Body of pancreas (tissue), 4 donors: ENCODE data around the gene EEF2KMT. TPM values are rescaled to one million over a fixed set of nuclear protein-coding genes. Genes with fewer than 3 reads are reported as not detected.
"Not testable (repeated sequence)": the region's sequence is repeated elsewhere in the genome, so short reads cannot be mapped to it uniquely, and the experiment has no call there.

ENCODE experiments used
- ATAC-seq: fragments of 150-250 bp; one replicate; pipeline ENCODE4 v1.9.1; 2016
- DNase-seq, 4 donors: peaks; one replicate each; pipeline ENCODE4 v3.0.0-alpha.2; 2019
- H3K27ac ChIP-seq, 4 donors: fragments of 200-600 bp; sonication (generic); 1 replicate in 3 of 4; 2 replicates in 1 of 4; pipeline versions ENCODE4 v1.5.1 to v1.6.1; 2016 to 2019; ENCODE audit warnings: mild to moderate bottlenecking in 1 of 4, mixed read lengths in 1 of 4, moderate library complexity in 1 of 4
- H3K27me3 ChIP-seq, 2 donors: fragments of 200-600 bp; sonication (generic); one replicate each; pipeline ENCODE4 v1.6.0; 2016; ENCODE audit warnings: mild to moderate bottlenecking in 1 of 2
- H3K36me3 ChIP-seq, 2 donors: fragments of 200-600 bp; sonication (generic); replicated peaks in 1 of 2; 2 replicates each; pipeline ENCODE4 v1.5.1; 2016; ENCODE audit warnings: low read depth in 2 of 2; ENCODE audit not compliant: insufficient read depth in 1 of 2
- H3K4me1 ChIP-seq: fragments of 200-600 bp; sonication (generic); one replicate; pipeline ENCODE4 v1.6.0; 2016
- H3K4me3 ChIP-seq, 2 donors: fragments of 200-600 bp; sonication (generic); 1 replicate in 1 of 2; 2 replicates in 1 of 2; pipeline ENCODE4 v1.5.1; 2016 to 2019
- H3K9me3 ChIP-seq, 3 donors: fragments of 200-600 bp; sonication (generic); 1 replicate in 2 of 3; 2 replicates in 1 of 3; pipeline ENCODE4 v1.5.1; 2016
- POLR2A ChIP-seq, 3 donors: fragments of 450-650 bp; IDR thresholded peaks; one replicate each; pipeline ENCODE4 v1.6.1; 2016; ENCODE audit warnings: antibody characterized with exemption in 3 of 3, mild to moderate bottlenecking in 2 of 3
- whole genome bisulfite sequencing, 2 donors: methylation state at CpG; one replicate each; pipeline ENCODE4 v1.1.5; 2017; 5-methylcytosine and 5-hydroxymethylcytosine counted together
- intact Hi-C: fragments of 100-400 bp; cut with DNase I; formaldehyde crosslinking; loops from one replicate; pipeline ENCODE4 v1.15.1; 2023
- total RNA-seq, 2 donors: library from RNA; depleted of rRNA; stranded (reverse); fragments of >200 nt; gene quantifications; one replicate each; pipeline ENCODE4 v1.1.0, GENCODE V29; 2016
- TF ChIP-seq, protein P1 (sequence below), 7 experiments: fragments of 450-650 bp in 4 of 7; fragments of 200-600 bp in 3 of 7; sonication (generic) in 3 of 7; IDR thresholded peaks; one replicate each; pipeline ENCODE4 v1.5.1; 2016 to 2019; ENCODE audit warnings: antibody characterized with exemption in 7 of 7

EEF2KMT gene
- total RNA-seq, 2 donors from 2014 or later = 2.0 to 2.9 TPM

DNA sequence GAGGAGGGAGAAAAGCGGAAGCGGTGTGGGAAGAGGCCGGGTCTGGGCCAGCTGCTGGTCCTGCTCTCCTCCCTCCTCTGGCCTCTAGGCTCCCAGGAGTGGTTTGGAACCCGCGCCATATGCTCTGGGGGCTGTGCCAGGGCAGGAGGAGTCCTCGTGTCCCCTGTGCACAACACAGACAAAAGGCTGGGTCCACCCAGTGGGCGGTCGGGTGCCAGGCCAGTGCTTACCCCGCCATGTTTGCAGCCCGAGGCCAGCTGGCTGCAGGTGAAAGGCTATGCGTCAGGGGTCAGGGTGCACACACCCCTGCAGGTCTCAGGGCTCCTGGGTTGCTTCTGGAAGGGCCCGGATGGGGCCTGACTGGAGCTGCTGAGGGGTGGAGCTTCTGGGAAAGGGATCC, 17.1 kb downstream of the EEF2KMT start:
- H3K4me1 ChIP-seq, H3K9me3 ChIP-seq, intact Hi-C loops, H3K27me3 ChIP-seq, ATAC-seq, H3K4me3 ChIP-seq: not testable (repeated sequence)
- peak overlapping the region in 1 of 4 donors; percentile 25 for H3K27ac ChIP-seq
- DNase-seq = peak in 1 of 4 donors; percentile 87
- peaks cover 2 to 14% of the 10 kb centered on the region in 2 donors for H3K36me3 ChIP-seq
- WGBS, 2 donors = 79% methylated on average over 12 of the region's 12 CpGs; no CpG with 5 or more reads in 1 of the 2 donors

DNA sequence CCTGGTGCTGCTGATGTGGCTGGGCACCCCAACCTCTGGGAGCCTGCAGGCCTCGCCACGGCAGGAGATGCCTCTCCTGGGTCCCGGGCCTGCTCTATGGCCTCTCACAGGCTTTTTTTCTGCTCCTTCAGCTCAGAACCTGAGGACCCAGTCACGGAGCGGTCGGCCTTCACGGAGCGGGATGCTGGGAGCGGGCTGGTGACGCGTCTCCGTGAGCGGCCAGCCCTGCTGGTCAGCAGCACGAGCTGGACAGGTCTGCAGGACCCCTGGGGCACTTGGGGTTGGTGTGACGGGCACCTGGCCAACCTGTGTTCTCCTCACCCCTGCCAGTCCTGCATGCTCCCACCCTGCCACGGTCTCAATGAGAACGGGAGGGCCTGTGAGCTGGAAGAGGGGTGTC, 19.0 kb downstream of the EEF2KMT start:
- intact Hi-C loops = loop anchor here (10.0 kb wide), 1 partner anchor 104 kb away; no protein-coding TSS in a partner anchor
- 92 to 100% methylated on average over 1 to 17 of the region's 17 CpGs for WGBS, 2 donors
- H3K4me1 ChIP-seq = no peaks in the 10 kb centered on the region
- TF ChIP-seq POLR2A (IDR thresholded peaks at IDR 0.05) = no peak
- TF ChIP-seq, protein P1, sequence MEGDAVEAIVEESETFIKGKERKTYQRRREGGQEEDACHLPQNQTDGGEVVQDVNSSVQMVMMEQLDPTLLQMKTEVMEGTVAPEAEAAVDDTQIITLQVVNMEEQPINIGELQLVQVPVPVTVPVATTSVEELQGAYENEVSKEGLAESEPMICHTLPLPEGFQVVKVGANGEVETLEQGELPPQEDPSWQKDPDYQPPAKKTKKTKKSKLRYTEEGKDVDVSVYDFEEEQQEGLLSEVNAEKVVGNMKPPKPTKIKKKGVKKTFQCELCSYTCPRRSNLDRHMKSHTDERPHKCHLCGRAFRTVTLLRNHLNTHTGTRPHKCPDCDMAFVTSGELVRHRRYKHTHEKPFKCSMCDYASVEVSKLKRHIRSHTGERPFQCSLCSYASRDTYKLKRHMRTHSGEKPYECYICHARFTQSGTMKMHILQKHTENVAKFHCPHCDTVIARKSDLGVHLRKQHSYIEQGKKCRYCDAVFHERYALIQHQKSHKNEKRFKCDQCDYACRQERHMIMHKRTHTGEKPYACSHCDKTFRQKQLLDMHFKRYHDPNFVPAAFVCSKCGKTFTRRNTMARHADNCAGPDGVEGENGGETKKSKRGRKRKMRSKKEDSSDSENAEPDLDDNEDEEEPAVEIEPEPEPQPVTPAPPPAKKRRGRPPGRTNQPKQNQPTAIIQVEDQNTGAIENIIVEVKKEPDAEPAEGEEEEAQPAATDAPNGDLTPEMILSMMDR (IDR thresholded peaks at IDR 0.05) = no peak
- H3K4me3 ChIP-seq = no peak overlapping the region
- DNase-seq = no peak
- H3K27ac ChIP-seq = no peak overlapping the region
- no peaks in the 10 kb centered on the region for H3K9me3 ChIP-seq
- H3K36me3 ChIP-seq = peaks cover 2 to 17% of the 10 kb centered on the region in 2 donors
- ATAC-seq = no peak
- no peaks in the 10 kb centered on the region for H3K27me3 ChIP-seq

DNA sequence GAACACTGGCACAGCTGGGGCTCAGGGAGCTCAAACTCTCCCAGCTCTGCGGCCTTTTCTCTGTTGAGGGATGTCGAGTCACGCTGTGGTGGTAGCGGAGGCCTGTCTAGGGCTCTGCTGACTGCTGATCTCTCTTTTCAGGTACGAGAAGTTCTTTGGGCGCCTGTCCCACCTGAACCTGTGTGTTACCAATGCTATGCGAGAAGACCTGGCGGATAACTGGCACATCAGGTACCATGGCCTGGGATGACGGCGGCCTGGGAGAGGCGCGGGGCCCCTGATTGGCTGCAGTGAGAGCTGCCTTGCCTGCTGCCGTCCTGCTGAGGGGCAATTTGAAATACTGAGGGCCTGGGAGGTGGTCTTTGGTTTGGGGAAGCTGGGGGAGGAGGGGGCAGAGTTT, 20.3 kb downstream of the EEF2KMT start:
- Histone ChIP-seq H3K27ac (no peak overlapping the region), H3K27me3 (no peaks in the 10 kb centered on the region), H3K36me3 (peaks cover 2 to 17% of the 10 kb centered on the region in 2 donors), H3K4me1 (peaks cover 10% of the 10 kb centered on the region), H3K4me3 (no peak overlapping the region), H3K9me3 (no peaks in the 10 kb centered on the region)
- no peak for TF ChIP-seq POLR2A (IDR thresholded peaks at IDR 0.05)
- WGBS, 2 donors = 91 to 97% methylated on average over 11 to 13 of the region's 13 CpGs
- DNase-seq = no peak
- intact Hi-C loops = loop anchor here (10.0 kb wide), 1 partner anchor 103 kb away; no protein-coding TSS in a partner anchor
- no peak for ATAC-seq

DNA sequence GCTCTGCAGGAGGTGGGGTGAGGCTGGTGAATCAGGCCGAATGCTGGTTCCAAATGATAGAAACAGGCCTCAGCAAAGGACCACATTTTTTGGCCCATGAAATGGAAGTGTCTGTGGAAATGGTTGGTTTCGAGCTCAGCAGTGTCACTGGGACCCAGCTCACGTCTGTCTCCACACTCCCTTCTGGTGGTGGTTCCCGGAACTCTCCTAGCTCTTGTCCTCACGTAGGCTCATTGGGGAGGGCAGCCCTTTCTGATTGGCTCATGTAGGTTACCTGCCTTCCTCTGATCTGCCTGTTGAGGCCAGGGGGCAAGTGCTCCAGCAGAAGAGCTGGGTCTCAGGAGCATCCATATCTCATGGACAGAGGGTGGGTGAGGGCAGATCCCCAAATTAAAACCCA, 22.0 kb downstream of the EEF2KMT start:
- Histone ChIP-seq H3K27ac (no peak overlapping the region), H3K9me3 (no peaks in the 10 kb centered on the region), H3K4me1 (peaks cover 21% of the 10 kb centered on the region), H3K27me3 (no peaks in the 10 kb centered on the region), H3K4me3 (no peak overlapping the region), H3K36me3 (peaks cover 2 to 17% of the 10 kb centered on the region in 2 donors)
- ATAC-seq (no peak), DNase-seq (no peak)
- intact Hi-C loops = loop anchor here (10.0 kb wide), 1 partner anchor 101 kb away; no protein-coding TSS in a partner anchor
- whole genome bisulfite sequencing, 2 donors = 83 to 88% methylated on average over 3 to 5 of the region's 5 CpGs
- TF ChIP-seq, protein P1 (IDR thresholded peaks at IDR 0.05) = no peak
- TF ChIP-seq POLR2A (IDR thresholded peaks at IDR 0.05) = no peak

DNA sequence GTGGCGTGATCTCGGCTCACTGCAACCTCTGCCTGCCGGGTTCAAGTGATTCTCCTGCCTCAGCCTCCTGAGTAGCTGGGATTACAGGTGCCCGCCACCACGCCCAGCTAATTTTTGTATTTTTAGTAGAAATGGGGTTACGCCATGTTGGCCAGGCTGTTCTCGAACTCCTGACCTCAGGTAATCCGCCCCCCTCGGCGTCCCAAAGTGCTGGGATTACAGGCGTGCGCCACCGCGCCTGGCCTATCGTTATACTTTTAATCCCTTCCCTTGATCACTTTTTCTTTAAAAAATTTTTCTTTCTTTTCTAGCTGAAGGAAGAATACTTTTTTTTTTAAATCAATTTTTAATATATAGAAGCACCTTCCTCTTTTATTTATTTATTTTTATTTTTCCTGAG, 23.8 kb downstream of the EEF2KMT start:
- Histone ChIP-seq H3K4me1 (peaks cover 21% of the 10 kb centered on the region), H3K36me3 (peaks cover 2 to 16% of the 10 kb centered on the region in 2 donors)
- intact Hi-C loops = loop anchor here (10.0 kb wide), 1 partner anchor 99 kb away; no protein-coding TSS in a partner anchor
- ATAC-seq, H3K27ac ChIP-seq, H3K9me3 ChIP-seq, H3K4me3 ChIP-seq, DNase-seq, H3K27me3 ChIP-seq: not testable (repeated sequence)
- WGBS, 2 donors = 98% methylated on average over 15 of the region's 15 CpGs

DNA sequence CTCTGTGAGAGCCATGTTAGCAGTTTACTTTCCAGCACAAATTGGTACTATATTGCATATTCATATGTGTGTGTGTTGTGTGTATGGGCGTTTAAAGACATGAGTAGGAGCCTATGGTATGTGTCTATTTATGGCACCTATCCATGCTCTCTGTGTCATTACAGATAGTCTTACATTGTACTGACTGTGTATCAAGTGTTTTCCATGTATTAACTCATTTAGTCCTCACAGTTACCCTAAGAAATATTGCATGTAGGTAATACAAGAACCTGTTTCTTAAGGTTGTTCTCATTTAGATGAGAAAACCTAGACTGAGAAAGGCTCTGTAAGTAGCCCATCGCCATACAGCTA, 24.3 kb downstream of the EEF2KMT start:
- 74 to 82% methylated on average over 2 of the region's 2 CpGs for WGBS, 2 donors
- H3K27me3 ChIP-seq = no peaks in the 10 kb centered on the region
- TF ChIP-seq, protein P1 (IDR thresholded peaks at IDR 0.05) = no peak
- no peak for TF ChIP-seq POLR2A (IDR thresholded peaks at IDR 0.05)
- H3K4me3 ChIP-seq = no peak overlapping the region
- H3K4me1 ChIP-seq = peaks cover 21% of the 10 kb centered on the region
- no peak for DNase-seq
- H3K27ac ChIP-seq = no peak overlapping the region
- intact Hi-C loops = loop anchor here (10.0 kb wide), 1 partner anchor 98 kb away; no protein-coding TSS in a partner anchor
- H3K36me3 ChIP-seq = peaks cover 2 to 16% of the 10 kb centered on the region in 2 donors
- H3K9me3 ChIP-seq = no peaks in the 10 kb centered on the region
- no peak for ATAC-seq
